ENCODE data around the gene ZNF614. TPM values are rescaled to one million over a fixed set of nuclear protein-coding genes. Genes with fewer than 3 reads are reported as not detected.
A peak's percentile ranks its signal among the peaks of the same experiment; 100 is the strongest.

ZNF614 gene
- total and polyA plus RNA-seq, 2 of the 13 experiments (the other 11 are each of a cell fraction or from before 2014, with no cell fraction given): 13.0 to 22.8 TPM

GRCh38 chr19:52028027-52028779 is at the start of gene ZNF614 (continued):
- TF ChIP-seq CREM (IDR thresholded peaks at IDR 0.05) (peak; percentile 100), CREM (CRISPR knock-in tag; IDR thresholded peaks at IDR 0.05) (peak; percentile 91), STAT6 (CRISPR knock-in tag; IDR thresholded peaks at IDR 0.05; ENCODE audit: borderline replicate concordance) (no peak), ZSCAN5A (CRISPR knock-in tag; IDR thresholded peaks at IDR 0.05; ENCODE audit: borderline replicate concordance) (peak; percentile 90), PHF21A (CRISPR knock-in tag; IDR thresholded peaks at IDR 0.05) (no peak; the same call in 1 of the 2 replicates), ZNF530 (CRISPR knock-in tag; IDR thresholded peaks at IDR 0.05; ENCODE audit: low read depth) (no peak), CENPBD1 (CRISPR knock-in tag; IDR thresholded peaks at IDR 0.05; ENCODE audit: borderline replicate concordance, low read depth) (no peak), ZKSCAN1 (IDR thresholded peaks at IDR 0.05; ENCODE audit: low read length) (no peak; the same call in 1 of the 2 replicates), ZFP37 (CRISPR knock-in tag; IDR thresholded peaks at IDR 0.05; ENCODE audit: borderline replicate concordance) (peak; percentile 74; the same call in 1 of the 2 replicates), ZEB1 (IDR thresholded peaks at IDR 0.05; ENCODE audit: insufficient replicate concordance, low read depth) (peak; percentile 63), ZNF17 (CRISPR knock-in tag; IDR thresholded peaks at IDR 0.05) (no peak), ZBTB1 (CRISPR knock-in tag; IDR thresholded peaks at IDR 0.05; ENCODE audit: borderline replicate concordance) (no peak), NFYC (CRISPR knock-in tag; IDR thresholded peaks at IDR 0.05) (no peak)
- TF ChIP-seq, protein P1, sequence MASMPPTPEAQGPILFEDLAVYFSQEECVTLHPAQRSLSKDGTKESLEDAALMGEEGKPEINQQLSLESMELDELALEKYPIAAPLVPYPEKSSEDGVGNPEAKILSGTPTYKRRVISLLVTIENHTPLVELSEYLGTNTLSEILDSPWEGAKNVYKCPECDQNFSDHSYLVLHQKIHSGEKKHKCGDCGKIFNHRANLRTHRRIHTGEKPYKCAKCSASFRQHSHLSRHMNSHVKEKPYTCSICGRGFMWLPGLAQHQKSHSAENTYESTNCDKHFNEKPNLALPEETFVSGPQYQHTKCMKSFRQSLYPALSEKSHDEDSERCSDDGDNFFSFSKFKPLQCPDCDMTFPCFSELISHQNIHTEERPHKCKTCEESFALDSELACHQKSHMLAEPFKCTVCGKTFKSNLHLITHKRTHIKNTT (CRISPR knock-in tag; IDR thresholded peaks at IDR 0.05): no peak
- TF ChIP-seq, protein P2, sequence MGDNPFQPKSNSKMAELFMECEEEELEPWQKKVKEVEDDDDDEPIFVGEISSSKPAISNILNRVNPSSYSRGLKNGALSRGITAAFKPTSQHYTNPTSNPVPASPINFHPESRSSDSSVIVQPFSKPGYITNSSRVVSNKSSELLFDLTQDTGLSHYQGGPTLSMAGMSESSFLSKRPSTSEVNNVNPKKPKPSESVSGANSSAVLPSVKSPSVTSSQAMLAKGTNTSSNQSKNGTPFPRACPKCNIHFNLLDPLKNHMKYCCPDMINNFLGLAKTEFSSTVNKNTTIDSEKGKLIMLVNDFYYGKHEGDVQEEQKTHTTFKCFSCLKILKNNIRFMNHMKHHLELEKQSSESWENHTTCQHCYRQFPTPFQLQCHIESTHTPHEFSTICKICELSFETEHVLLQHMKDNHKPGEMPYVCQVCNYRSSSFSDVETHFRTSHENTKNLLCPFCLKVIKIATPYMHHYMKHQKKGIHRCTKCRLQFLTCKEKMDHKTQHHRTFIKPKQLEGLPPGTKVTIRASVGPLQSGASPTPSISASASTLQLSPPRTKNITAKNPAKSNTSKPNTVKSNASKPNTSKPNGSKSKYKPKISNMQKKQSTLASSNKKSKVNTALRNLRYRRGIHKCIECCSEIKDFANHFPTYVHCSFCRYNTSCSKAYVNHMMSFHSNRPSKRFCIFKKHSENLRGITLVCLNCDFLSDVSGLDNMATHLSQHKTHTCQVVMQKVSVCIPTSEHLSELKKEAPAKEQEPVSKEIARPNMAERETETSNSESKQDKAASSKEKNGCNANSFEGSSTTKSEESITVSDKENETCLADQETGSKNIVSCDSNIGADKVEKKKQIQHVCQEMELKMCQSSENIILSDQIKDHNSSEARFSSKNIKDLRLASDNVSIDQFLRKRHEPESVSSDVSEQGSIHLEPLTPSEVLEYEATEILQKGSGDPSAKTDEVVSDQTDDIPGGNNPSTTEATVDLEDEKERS (CRISPR knock-in tag; IDR thresholded peaks at IDR 0.05): peak; percentile 92
- TF ChIP-seq, protein P3, sequence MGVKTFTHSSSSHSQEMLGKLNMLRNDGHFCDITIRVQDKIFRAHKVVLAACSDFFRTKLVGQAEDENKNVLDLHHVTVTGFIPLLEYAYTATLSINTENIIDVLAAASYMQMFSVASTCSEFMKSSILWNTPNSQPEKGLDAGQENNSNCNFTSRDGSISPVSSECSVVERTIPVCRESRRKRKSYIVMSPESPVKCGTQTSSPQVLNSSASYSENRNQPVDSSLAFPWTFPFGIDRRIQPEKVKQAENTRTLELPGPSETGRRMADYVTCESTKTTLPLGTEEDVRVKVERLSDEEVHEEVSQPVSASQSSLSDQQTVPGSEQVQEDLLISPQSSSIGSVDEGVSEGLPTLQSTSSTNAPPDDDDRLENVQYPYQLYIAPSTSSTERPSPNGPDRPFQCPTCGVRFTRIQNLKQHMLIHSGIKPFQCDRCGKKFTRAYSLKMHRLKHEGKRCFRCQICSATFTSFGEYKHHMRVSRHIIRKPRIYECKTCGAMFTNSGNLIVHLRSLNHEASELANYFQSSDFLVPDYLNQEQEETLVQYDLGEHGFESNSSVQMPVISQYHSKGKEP (CRISPR knock-in tag; IDR thresholded peaks at IDR 0.05): peak; percentile 42; the same call in 1 of the 2 replicates

Measured in HepG2 (cell line).